ENCODE data around the gene PRRT4.

The PRRT4 gene

GRCh38 chr7:128394904-128395496, 33.5 kb upstream of the PRRT4 start:
- DNase-seq: no peak

- DNase-seq: no peak
Measured at GRCh38 chr7:128393526-128394330, 32.2 kb upstream of the PRRT4 start.

DNA sequence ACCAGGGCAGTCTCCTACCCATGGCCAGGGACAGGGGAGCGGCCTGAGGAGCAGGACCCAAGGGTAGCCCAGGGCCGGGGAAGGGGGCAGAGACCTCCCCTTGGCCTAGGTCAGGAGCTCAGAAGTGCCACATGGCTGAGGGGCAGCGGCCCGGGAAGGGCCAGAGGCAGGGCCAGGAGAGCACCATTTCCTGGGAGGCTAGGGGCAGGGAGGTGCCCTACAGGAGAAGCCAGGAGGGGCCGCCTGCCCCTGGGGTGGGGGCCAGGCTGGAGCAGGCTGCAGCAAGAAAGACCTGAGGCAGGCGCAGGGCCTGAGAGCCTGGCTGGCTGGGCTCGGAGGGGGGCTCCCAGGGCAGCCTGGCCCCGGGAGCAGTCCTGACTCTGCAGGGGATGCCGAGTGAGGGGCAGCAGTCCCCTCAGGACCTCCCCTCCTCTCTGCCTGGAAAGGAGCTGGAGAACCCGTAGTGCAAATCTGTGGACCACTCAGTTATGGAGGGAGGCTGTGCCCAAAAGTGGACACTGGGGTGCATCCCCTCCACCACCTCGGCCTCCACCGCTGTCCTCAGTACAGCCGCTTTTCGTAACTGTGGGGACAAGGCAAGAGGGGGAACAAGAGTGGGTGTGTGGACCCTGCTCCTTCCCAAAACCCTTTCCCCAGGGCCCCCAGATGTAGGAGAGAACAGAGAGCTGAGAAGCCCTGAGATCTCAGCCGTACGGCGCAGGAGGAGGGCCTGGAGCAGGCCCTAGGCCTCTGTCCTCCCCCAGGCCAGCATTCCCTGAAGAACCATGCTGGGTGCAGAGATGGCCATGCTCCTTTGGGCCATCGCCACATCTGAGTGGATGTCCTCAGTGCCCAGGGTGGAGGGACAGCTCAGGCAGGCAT, 31.2 kb upstream of the PRRT4 start:
- DNase-seq: no peak

DNA sequence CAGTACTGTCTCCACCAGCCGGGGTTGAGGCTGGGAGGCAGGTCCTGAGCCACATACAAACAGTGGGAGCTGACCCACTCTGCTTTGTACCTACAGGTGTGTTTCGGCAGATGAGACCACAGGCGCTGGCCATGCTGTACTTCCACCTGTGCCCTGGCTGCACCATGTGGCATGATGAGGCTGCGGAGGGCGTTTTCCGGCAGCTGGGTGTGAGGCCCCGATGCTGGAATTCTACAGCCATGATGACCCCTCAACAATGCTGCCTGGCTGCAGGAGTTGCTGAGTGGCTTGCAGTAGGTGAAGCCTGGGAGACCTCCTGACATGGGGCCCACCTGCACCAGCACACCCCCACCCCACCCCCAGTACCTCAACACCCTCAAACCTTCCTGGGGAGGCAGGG, 30.3 kb upstream of the PRRT4 start:
- DNase-seq: no peak

GRCh38 chr7:128390871-128391565, 29.5 kb upstream of the PRRT4 start:
- no peak for DNase-seq

- no peak for DNase-seq
Measured at GRCh38 chr7:128389618-128390329, 28.3 kb upstream of the PRRT4 start.

DNA sequence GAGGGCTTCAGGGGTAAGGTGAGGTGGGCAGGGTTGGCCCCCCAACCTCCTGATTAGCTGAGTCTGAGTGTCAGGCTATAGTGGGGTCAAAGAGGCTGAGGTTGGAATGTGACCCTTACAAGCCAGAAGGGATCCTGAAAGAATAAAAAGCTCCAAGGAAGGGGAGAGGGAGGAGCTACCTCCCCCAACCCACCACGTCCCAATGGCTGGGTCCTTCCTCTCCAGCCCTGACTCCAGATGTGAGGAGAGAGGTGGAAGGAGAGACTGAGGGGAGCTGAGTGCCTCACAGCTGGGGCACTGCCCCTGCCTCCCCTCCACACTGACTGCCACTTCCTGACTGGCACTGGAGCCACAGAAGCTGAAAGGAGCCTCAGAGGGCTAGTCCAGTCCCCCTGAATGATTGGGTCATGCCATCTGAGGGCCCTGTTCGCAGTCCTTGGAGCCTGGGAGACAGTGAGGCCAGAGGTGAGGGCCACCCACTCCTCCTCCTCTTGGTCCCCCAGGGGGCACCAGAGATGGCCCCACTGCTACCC, 27.7 kb upstream of the PRRT4 start:
- no peak for DNase-seq

DNA sequence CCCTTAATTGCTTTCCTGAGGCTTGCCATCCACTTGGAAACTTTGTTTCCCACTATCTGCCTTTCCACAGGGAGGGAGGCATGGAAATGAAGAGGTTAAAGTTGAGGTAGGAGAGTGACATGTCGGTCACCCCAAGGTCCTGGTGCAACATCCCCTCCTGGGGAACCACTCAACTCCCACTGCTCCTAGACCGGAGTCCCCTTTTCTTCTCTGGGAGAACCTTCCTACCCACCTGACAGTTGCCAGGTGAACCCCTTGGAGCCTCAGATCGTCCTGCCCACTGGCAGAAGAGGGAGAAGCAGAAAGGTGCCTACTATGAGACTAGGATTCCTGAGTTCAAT, 26.6 kb upstream of the PRRT4 start:
- DNase-seq: no peak

- DNase-seq: peak; percentile 61 to 84
Measured at GRCh38 chr7:128387216-128388144, 26.0 kb upstream of the PRRT4 start.

DNA sequence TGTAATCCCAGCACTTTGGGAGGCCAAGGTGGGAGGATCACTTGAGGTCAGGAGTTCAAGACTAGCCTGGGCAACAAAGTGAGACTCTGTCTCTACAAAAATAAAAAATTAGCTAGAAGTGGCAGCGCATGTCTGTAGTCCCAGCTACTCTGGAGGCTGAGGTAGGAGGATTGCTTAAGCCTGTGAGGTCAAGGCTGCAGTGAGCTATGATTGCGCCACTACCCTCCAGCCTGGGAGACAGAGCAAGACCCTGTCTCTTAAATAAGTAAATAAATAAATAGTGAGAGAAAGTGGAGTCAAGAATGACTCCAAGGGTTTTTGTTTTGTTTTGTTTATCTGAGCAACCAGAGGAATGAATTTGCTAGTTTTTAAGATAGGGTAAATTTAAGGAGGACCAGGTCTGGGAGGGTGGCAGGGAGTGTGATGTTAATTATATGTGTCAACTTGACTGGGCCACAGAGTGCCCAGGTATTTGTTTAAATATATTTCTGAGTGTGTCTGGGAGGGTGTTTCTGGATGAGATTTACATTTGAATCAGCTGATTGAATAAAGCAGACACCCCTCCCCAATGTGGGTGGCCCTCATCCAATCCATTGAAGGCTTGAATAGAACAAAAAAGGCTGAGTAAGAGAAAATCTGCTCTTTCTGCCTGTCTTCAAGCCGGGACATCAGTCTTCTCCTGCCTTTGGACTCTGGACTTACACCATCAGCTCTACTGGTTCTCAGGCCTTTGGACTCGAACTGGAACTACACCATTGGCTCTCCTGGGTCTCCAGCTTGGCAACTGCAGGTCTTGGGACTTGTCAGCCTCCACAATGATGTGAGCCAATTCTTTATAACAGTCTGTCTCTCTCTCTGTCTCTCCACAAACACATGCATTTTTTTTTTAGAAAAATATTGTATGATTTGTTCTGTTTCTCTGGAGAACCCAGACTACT, 24.8 kb upstream of the PRRT4 start:
- DNase-seq: no peak

DNA sequence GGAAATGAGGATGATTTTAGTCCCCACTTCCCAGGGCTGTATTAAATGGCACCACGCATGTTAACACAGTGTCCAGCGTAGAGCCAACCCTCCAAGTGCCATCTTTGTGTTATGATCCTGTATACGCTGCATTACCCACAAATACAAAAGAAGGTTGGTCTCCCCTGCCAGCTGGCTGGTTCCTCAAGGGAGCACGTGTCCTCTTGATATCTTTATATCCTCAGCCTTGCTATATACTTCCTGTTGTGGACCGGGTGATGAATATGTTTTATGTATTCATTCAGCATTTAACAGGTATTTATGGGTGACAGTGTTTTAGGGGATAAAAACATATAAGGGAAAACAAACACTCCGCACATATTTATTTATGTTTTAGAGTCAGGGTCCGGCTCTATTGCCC, 23.2 kb upstream of the PRRT4 start:
- no peak for DNase-seq

GRCh38 chr7:128383776-128384175, 22.3 kb upstream of the PRRT4 start:
- no peak for DNase-seq

DNA sequence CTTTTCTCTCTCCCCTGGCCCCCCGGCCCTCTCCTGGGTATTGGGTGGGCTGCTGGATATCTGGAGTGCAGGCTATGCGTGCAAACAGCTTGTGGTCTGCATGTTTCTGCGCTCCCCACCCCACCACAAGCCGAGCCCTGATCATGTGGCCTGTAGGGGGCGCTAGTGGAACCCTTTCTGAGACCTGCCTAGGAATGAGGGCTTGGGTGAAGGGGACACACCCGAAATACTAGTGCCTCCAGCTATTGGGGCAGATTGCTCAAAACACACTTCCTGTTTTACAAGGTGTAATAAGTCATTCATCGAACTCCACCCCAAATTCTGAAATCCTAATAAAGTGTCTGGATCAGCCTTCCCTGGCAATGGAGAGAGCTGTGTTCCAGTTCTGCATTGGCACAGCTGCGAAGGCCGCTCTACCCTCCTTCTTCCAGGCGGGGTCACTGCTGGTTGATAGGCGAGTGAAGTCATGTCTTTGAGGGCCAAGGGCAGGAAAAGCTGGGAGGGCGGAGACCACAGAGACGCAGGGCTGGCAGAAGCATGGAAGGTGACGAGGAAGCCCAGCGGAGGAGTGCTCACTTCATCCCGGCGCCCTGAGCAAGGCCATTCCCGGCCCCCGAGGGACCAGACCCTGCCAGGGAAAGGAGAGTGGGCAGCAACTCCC, 19.8 kb upstream of the PRRT4 start:
- DNase-seq: no peak

GRCh38 chr7:128380483-128381106, 19.1 kb upstream of the PRRT4 start:
- no peak for DNase-seq

DNA sequence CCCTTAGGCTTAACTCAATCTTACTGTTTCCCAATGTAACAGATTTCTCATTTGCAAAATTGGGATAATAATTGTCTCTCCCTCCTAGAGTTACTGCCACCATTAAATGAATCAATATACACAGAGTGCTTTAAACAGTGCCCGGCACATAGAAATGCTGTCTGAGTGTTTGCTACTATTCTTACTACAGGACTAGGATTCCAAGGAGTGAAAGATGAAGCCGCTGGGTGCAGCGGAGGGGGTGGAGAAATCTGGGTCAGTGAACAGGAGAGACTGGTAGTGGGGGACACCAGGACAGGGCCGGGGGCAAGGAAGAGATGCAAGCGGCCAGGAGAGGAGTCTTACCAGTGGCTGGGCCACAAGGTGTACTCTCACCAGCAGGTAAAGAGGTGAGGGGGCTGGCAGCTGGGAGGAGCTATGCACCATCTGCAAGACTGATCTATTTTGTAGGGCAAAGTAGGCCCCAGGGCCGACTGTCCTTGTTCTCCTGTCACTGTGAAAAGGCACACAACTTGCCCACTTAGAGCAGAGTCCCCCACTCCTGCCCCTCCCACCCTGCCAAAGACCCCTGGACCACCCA, 18.5 kb upstream of the PRRT4 start:
- DNase-seq: no peak

GRCh38 chr7:128378637-128379036, 17.1 kb upstream of the PRRT4 start:
- DNase-seq: no peak

- DNase-seq: no peak
Measured at GRCh38 chr7:128376077-128376476, 14.6 kb upstream of the PRRT4 start.

DNA sequence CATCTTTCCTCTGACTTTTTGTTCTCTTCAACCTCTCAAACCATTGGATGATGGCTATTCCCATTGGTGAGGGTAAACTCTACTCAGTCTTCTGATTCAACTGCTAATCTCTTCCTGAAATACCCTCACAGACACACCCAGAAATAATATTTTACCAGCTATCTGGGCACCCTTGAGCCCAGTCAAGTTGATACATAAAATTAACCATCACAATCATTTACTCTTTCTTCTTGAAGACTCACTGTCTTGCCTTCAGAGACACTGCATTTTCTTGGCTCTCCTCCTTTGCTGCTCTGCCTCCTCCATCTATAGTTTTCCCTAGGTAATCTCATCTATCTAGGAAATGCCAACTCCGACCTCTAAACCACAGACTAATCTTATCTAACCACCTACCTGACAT, 12.6 kb upstream of the PRRT4 start:
- no peak for DNase-seq

Data from cerebellar nuclear complex (tissue), 1 donor.